Fibroblast of pulmonary artery (primary cell): ENCODE results near the gene CAMK1G.

ENCODE experiments used
- DNase-seq: peaks from one replicate; pipeline ENCODE4 v3.0.0-alpha.2; 2010; ENCODE audit warnings: low read depth
- H3K4me3 ChIP-seq: replicated peaks from 2 replicates; pipeline ENCODE4 v1.5.1; 2011; ENCODE audit warnings: low read depth, mild to moderate bottlenecking, control low read depth, low read length, moderate library complexity
- TF ChIP-seq, protein P1 (sequence below): IDR thresholded peaks from 2 replicates; pipeline ENCODE4 v1.5.1; 2011; ENCODE audit warnings: mild to moderate bottlenecking, control low read depth, low read length, inconsistent platforms; ENCODE audit errors: missing control alignments

CAMK1G gene

DNA sequence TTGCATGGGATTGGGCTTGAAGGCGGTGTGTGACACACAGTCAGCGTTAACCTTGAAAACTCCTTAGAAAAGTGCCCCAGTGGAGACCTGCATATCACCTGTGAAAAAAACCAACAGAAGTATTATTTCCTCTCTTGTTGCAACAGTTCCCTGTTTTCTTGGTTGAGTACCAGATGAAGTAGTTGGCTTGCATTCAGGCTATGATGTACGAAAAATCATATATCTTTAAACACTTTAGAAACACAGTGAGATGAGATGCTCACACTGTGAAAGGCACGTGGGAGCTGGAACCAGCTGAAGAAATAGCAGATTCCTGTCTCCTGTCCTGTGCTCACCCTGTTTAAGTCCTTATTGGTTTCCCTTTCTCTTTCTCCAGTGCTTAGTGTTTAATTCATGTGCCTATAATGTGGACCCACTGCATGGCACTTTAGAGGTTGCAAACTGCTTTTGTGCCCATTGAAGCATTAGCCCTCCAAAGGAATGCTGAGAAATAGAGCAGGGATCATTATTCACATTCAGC is 2.8 kb downstream of the CAMK1G start:
- TF ChIP-seq, protein P1, sequence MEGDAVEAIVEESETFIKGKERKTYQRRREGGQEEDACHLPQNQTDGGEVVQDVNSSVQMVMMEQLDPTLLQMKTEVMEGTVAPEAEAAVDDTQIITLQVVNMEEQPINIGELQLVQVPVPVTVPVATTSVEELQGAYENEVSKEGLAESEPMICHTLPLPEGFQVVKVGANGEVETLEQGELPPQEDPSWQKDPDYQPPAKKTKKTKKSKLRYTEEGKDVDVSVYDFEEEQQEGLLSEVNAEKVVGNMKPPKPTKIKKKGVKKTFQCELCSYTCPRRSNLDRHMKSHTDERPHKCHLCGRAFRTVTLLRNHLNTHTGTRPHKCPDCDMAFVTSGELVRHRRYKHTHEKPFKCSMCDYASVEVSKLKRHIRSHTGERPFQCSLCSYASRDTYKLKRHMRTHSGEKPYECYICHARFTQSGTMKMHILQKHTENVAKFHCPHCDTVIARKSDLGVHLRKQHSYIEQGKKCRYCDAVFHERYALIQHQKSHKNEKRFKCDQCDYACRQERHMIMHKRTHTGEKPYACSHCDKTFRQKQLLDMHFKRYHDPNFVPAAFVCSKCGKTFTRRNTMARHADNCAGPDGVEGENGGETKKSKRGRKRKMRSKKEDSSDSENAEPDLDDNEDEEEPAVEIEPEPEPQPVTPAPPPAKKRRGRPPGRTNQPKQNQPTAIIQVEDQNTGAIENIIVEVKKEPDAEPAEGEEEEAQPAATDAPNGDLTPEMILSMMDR: no peak
- no peak overlapping the region for H3K4me3 ChIP-seq
- no peak for DNase-seq

DNA sequence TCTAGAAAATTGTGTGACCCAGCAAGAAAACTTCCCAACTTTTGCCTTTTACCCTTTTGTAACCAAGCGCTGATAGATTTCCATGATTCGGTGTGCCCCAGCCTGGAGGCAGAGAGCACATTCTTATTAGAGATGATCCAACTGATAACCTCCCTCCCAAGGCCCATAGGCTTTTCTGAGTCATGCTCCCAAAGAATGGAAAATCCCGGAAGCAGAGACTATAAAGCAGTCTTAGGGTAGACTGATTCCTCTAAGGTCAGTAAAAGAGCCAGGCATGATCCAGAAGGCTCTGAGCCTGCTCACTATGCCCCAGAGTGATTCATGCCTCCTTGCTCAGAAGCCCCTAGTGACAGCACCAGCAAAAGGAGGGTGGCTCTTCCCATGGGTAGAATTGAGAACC is 4.3 kb downstream of the CAMK1G start:
- TF ChIP-seq, protein P1: no peak
- no peak for DNase-seq
- no peak overlapping the region for H3K4me3 ChIP-seq

DNA sequence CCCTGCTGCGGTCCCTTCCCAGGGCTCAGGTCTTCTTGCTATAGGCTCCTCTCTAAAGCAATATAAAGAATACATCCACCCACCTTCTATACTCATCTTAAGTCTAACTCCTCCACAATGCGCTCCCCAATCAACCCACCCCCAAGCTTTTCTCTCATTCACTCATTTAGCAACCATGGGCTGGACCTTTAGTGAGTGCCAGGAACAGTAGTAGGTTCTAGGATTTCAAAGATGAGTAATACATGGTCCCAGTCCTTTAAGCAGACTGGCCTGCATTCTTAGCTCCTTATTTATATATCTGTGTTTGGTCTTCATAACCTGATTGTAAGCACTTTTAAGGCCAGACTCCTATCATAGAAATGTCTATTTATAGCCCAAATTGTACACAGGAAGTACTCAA is 5.9 kb downstream of the CAMK1G start:
- no peak for DNase-seq
- H3K4me3 ChIP-seq: no peak overlapping the region
- TF ChIP-seq, protein P1: no peak

DNA sequence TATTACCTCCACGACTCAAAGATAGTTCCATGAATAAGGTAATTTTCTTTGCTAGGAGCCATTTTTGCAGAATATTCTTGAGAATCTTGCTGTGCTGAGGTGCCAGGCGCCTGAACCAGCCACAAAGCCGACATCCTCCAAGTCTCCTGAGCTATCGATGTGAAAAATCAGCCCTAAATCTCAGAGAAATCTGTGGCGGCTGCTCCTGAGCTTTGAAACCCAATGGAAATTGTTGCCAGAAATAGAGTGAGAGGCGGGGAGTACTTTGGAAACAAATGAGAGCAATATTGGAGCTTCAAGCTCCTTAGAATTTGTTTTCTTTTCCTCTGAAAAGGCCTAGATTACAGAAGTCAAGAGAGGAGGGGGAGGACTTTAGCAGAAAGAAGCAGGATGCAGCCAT is 6.3 kb downstream of the CAMK1G start:
- TF ChIP-seq, protein P1: no peak
- DNase-seq: no peak

DNA sequence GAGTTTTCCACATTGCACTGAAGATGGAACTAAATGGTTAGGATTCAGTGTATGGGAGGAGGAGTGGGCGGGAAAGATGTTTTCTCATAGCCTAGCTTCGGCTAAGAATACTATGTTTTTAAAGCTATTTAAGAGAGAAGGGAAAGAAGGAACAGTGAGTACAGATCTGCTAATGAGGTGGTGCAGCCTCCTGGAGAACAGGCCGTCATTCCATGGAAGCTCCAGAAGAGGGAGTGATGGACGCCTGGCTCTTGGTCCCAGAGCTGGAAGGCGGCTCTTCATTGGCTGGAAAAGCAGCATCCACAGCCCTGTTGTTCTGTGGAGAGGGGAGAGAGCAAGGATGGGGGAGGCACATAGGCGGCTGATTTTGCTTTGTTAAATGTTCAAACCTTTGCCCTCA is 6.9 kb downstream of the CAMK1G start:
- H3K4me3 ChIP-seq: no peak overlapping the region
- TF ChIP-seq, protein P1: peak; percentile 31
- DNase-seq: no peak

More for the DNA sequence above, 6.3 kb downstream of the CAMK1G start:
- H3K4me3 ChIP-seq: no peak overlapping the region

DNA sequence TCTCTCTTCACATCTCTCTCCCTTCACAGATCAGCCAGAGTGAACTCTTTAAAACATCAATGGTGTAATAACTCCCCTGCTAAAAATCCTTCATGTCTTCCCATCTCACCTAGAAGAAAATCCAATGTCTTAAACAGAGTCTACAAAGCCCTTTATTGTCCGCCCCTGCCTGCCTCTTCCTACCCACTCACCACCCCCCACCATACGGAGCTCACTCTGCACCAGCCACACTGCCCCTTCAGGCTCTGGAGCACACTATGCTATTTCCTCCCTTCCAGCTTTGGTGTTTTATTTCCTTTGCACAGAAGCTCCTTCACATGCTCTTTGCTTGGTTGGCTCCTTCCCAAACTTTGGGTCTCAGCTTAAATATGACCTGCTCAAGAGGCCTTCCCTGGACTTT is 10.2 kb downstream of the CAMK1G start:
- no peak overlapping the region for H3K4me3 ChIP-seq
- TF ChIP-seq, protein P1: no peak
- no peak for DNase-seq

DNA sequence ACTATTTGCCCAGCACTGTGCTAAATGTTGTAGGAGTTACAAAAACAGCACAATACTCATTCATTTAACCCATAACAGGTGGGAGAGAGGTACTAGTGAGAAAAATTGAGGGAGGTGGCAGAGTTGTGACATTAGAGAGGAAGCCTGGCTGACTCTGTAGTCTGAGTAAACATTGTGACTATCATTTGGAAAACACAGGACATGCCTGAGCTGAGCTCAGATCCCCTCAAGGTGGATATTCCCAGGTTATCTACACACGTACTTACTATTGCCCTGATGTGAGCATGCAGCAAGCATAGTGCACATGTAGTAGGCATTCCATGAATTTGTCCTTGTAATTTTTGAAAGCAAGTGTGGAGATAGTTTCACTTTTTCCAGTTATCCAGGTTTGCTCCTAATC is 10.9 kb downstream of the CAMK1G start:
- TF ChIP-seq, protein P1: no peak
- no peak overlapping the region for H3K4me3 ChIP-seq
- DNase-seq: no peak
